Measurements from ENCODE around the gene ANO3.

- no peak for TF ChIP-seq GATA2 (IDR thresholded peaks at IDR 0.05; ENCODE audit: low read depth, low read length)
- TF ChIP-seq GATA3 (IDR thresholded peaks at IDR 0.05; ENCODE audit: low read depth, low read length), result no peak
Measured at GRCh38 chr11:26522912-26523610, 191.1 kb downstream of the ANO3 start.
